Coronary artery (tissue), 2 donors: Measurements from ENCODE around the gene DHX15.
A peak's percentile ranks its signal among the peaks of the same experiment; 100 is the strongest.

Experiments used
- DNase-seq: peaks from one replicate; pipeline ENCODE4 v3.0.0-alpha.2; 2017; ENCODE audit warnings: low spot score
- H3K27ac ChIP-seq, 2 donors: fragments of 200-600 bp; sonication (generic); one replicate each; pipeline ENCODE4 v1.5.1; 2016 to 2019
- H3K4me3 ChIP-seq: fragments of 200-600 bp; sonication (generic); 2 replicates; pipeline ENCODE4 v1.5.1; 2016; ENCODE audit warnings: mild to moderate bottlenecking, moderate library complexity
- CTCF ChIP-seq: fragments of 200-600 bp; sonication (generic); IDR thresholded peaks from one replicate; pipeline ENCODE4 v1.5.1; 2019; ENCODE audit warnings: antibody characterized with exemption

Gene DHX15

GRCh38 chr4:24583451-24584210 is 723 bp downstream of the DHX15 start:
- TF ChIP-seq CTCF = no peak
- peak overlapping the region; percentile 93 to 99 for H3K27ac ChIP-seq
- peak overlapping the region; percentile 96 for H3K4me3 ChIP-seq
- peak; percentile 83 for DNase-seq

GRCh38 chr4:24582235-24582832 is 2.0 kb downstream of the DHX15 start:
- no peak for DNase-seq
- no peak overlapping the region for H3K27ac ChIP-seq
- no peak for TF ChIP-seq CTCF
- H3K4me3 ChIP-seq = peak overlapping the region; percentile 96

- no peak overlapping the region for H3K4me3 ChIP-seq
- no peak for DNase-seq
- H3K27ac ChIP-seq = no peak overlapping the region
- TF ChIP-seq CTCF = no peak
These were observed 6.0 kb downstream of the DHX15 start for GRCh38 chr4:24578364-24578763.

- DNase-seq = no peak
- no peak for TF ChIP-seq CTCF
- Histone ChIP-seq H3K27ac (no peak overlapping the region), H3K4me3 (no peak overlapping the region)
These were observed 8.1 kb downstream of the DHX15 start for GRCh38 chr4:24576276-24576675.

GRCh38 chr4:24574236-24574635 is 10.1 kb downstream of the DHX15 start:
- TF ChIP-seq CTCF = no peak
- DNase-seq = no peak
- no peak overlapping the region for H3K4me3 ChIP-seq
- no peak overlapping the region for H3K27ac ChIP-seq

GRCh38 chr4:24573582-24573981 is 10.8 kb downstream of the DHX15 start:
- Histone ChIP-seq H3K27ac (no peak overlapping the region), H3K4me3 (no peak overlapping the region)
- no peak for TF ChIP-seq CTCF
- no peak for DNase-seq
